SKM-1 treated with dmso at 0.1 percent for 144 hours (cell line): ENCODE data around the gene NDUFS5.
A peak's percentile ranks its signal among the peaks of the same experiment; 100 is the strongest.
"Not testable (repeated sequence)": the region's sequence is repeated elsewhere in the genome, so short reads cannot be mapped to it uniquely, and the experiment has no call there.

ENCODE experiments used
- DNase-seq: peaks from one replicate; lab custom pipeline; 2025; ENCODE audit not compliant: unreplicated experiment; lab: John Stamatoyannopoulos, UW

The NDUFS5 gene

DNA sequence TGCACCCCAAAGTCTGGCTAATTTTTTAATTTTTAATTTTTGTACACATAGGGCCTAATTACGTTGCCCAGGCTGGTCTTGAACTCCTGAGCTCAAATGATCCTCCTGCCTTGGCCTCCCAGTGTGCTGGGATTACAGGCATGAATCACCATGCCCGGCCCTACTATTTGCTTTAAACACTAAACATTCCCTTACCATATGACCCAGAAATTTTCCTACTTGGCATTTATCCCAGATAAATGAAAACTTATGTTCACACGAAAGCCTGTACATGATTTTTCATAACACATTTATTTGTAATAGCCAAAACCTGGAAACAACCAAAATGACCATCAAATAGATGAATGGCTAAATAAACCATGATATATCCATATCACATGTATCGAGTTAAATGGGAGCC is 35.8 kb downstream of the NDUFS5 start:
- DNase-seq = no peak

DNA sequence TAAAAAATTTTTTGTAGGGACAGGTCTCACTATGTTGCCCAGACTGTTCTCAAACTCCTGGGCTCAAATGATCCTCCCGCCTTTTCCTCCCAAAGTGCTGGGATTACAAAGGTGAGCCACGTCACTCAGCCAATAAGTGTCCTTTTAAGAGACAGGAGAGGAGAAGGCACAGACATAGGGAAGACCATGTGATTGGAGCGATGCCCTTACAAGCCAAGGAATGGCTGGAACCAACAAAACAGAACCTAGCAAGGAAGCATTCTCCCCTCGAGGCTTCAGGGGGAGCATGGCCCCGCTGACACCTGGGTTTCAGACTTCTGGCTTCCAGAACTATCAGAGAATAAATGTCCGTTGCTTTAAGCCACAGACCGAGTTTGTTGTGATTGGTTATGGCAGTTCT is 37.0 kb downstream of the NDUFS5 start:
- no peak for DNase-seq

DNA sequence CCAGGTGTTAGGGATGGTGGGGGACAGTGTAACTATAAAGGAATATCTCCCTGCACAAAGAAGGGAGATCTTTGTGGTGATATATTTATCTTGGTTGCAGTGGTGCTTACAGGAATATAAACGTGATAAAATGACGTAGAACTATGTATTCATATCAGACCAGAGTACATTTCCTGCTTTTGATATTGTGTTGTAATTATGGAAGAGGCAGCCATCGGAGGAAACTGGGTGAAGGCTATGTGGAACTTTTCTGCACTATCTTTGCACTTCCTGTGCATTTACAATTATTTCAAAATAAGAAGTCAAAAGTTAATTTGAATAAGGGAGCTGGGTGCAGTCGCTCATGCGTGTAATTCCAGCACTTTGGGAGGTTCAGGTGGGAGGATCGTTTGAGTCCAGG is 37.6 kb downstream of the NDUFS5 start:
- DNase-seq = no peak

DNA sequence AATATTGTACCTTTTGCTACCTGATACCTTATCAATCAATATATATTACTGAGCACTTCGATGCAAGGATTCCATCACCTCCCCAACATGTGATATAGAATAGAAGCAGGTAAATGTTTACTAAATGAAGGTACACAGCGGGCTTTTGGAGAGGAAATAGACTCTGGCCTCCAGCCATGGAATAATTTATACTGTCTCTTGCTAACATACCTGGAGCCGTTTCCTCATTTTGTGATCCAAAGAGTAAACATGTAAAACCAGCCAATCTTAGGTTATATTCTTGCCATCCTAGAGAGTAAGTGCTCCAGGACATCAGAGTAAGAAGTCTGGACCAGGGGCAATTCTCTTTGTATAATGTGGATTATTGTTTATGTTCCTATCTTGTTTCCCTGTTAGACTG is 39.4 kb downstream of the NDUFS5 start:
- DNase-seq = no peak

DNA sequence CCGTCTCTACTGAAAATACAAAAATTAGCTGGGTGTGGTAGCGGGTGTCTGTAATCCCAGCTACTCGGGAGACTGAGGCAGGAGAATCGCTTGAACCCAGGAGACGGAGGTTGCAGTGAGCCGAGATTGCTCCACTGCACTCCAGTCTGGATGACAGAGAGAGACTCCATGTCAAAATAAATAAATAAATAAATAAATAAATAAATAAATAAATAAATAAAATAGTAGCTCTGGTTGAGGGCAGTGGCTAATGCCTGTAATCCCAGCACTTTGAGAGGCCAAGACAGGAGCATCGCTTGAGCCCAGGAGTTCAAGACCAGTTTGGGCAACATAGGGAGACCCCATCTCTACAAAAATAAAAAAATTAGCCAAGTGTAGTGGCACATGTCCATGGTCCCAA is 42.1 kb downstream of the NDUFS5 start:
- DNase-seq = not testable (repeated sequence)

DNA sequence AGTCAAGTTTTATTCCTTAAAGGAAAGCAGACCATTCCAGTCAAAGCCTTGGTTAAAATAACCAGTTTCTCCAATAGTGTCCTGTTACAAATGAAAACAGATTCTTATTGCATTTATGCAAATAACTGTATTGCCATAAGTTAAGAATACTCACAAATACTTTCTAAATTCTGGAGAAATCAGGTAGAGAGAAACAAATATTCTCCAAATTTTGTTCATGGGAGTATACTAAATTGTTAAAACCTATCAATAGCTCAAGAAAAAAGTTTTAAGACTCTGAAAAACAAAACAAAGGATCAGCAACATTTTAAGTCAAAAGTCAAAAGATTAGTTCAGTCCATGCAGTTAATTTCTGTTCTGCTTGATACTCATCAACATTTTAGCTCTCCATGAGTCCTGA is 45.4 kb downstream of the NDUFS5 start:
- not testable (repeated sequence) for DNase-seq

DNA sequence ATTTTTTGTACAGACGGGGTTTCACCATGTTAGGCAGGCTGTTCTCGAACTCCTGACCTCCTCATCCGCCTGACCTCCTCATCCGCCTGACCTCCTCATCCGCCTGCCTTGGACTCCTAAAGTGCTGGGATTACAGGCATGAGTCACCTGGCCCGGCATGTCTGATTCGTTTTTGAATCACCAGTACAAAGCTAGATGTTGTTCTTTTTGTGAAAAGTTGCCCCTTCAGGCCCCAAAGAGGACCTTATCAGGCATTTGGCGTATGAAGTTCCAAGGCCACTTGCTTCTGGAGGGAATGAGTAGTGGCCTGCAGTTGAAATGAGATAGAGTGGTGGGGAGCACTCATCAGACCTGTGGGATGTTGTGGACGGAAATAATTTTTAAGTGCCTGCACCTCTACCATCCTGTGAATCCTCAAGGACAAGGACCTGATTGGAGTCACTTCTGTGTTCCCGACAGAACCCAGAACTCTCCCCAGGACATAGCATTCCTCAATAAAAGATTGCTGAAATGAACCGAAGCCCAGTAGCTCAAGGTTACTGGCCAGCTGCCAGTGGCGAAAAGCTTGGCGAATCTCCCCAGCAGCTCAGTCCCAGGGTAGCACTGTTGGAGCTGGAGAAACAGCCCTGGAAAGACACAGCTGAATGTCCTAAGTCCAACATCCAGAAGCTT is 50.1 kb downstream of the NDUFS5 start:
- no peak for DNase-seq

DNA sequence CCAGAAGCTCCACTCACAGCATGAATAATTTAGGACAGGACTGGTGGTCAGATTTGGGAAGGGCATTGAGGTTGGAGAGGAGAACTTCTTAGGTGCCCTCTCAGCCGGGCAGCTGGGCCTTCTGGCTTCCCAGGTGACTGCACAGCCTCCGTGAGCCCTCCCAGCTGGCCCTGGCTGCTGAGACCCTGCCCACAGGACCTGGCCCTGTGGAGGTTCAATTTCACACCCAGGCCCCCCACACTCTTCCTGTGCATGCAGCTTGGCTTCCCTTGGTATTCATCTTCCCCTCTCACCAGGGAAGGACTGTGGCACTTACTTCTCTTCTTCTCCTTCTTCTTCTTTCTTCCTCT is 50.6 kb downstream of the NDUFS5 start:
- DNase-seq = peak; percentile 14

DNA sequence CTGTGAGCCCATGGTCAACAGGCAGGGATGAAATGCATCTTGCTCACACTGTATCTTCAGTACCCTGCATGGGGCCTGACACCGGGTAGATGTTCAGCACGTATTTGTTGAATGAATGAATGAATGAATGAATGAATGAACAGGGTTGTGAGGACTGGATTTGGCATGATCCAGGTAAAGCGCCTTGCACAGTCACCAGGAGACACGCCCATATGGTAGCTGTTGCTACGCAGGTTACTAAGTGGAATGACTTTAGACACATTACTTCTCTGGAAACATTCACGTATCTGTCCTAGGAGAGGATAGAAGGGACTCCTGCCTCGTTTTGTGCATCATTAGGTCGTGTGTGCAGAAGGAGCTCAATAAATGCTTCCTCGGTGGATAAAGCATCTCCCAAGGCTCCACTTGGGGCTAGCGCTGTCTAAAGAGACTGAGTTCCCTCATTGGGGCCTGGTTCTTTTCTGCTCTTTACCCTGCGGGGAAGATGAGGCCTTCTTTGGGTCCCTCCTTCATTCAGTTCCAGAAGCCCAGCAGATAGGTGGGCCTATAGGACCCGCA is 54.2 kb downstream of the NDUFS5 start:
- no peak for DNase-seq

DNA sequence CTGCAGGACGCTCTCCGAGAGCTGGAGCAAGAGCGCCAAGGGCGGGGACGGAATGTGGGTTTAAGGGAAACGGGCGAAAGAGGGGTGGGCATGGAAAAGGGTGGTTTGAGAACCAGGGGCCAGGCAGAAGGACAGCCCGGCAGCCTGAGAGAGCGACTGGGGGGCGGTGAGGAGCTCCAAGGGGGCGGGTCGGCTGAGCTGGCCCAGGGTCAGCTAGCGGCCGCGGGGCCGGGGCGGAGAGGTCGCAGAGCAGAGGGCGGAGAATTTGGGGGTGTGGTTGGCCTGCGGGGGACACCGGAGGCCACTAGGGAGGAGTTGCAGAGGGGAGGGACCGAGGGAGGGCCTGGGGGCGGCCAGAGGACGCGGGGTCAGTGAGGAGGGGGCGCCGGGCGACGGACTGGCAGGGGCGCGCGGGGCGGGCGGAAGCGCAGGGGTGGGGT is 54.7 kb downstream of the NDUFS5 start:
- no peak for DNase-seq

DNA sequence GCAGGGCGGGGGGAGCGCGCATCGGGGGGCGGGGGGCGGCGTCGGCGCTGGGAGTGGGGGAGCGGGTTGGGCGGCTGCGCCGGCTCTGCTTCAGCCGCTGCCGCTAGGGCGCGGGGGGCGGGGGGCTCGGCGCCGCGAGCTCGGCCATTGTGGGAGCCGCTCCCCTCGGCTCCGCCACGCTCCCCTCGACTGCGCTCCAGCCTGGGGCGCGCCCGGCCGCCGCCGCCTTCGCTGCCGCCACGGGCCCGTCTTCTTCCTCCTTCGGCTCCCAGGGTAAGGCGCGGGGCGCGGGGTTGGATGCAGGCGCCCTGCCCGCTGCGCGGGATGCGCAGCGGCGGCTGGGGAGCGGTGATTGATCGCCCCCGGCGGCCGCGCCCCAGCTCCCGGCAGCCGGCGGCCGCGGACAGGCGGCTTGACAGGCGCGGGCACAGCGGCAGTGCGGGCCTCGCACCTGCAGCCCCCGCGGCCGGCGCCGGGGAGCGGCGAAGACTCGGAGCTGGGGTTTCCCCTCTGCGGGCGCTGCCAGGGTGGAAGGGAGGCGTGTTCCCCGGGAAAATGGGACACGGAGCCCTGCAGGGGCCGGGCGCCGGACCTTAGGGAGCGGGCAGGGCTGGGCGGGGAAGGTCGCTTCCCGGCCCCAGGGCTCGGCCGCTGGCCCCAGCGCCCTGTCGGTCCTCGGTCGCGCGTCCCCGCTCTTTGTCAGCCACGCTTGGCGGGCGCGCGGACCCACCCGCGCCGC is 55.3 kb downstream of the NDUFS5 start:
- DNase-seq = no peak

DNA sequence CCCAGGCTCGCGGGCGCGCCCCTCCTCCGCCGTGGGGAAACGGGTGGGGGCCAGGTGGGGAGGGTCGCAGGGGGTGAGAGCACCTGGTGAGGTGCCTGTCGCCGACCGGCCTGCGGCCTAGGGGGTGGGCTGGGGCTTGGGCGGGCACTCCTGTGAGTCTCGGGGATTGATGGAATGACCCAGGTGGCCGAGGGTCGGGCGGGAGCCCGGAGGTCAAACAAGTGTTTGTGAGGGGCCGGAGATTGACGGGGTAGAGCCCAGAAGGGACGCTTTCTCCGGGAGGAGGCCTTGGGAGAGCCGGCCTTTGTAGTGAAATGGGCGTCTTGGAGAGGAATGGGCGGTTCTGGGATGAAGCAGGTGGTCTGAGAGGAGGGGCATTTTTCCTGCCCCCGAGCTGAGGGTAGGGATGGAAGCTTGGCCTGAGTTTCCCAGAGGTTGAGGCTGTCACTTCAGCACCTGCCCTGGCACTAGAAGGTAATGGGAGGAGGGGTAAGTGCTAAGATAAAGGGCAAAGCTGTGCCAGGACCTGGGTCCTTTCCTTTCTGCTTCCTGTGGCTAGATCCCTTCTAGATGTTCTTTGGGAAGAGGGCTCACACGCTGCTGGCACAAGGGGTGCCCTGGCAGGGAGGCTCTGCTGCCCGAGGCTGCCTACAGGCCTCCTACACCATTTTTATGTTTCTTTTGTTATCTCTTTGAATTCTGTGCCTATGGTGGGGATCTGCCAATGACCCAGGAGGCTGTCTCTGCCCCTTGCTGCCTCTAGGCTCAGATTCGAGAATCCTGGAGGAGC is 56.1 kb downstream of the NDUFS5 start:
- no peak for DNase-seq

DNA sequence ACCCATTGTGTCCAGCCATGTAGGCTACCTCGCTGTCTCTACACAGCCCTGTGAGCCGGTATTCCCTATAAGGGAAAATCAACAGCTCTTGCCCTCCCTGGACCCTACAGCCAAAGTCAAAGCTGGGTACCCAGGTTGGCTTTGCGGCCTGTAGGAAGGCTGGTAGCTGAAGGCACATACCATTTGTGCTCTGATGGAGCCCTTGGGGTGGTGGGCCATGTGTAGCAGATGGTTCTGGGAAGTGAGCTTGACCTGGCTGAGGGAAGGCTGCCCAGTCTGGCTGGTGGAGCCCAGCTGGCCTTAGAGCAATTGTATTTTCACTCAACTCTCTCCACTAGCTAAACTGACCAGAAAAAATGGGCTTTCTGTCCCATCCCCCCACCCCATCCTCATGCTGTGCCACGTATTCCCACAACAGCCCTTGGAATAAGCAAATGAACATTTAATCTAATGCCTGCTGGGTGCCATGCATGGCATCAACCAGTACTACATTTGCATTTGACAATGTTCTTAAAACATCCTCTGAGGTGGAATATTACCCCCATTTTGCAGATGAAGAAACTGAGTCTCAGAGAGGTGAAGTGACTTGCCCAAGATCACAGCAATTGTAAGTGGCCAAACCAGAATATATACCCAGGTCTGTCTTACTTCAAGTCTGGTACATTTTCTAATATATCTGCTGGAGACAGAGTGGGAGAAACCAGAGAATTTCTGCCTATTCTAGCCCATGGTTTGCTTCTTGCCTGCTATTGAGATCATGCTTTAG is 56.8 kb downstream of the NDUFS5 start:
- DNase-seq = no peak

DNA sequence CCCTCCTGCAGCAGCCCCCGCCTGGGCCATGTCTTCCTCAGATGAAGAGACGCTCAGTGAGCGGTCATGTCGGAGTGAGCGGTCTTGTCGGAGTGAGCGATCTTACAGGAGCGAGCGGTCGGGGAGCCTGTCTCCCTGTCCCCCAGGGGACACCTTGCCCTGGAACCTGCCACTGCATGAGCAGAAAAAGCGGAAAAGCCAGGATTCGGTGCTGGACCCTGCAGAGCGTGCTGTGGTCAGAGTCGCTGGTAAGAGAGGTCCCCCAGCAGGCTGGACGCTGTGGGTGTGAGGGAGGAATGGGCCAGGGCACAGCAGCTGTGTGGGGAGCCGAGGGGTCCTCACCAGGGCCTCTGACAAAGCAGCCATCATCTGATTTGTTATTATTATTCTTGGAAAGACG is 58.0 kb downstream of the NDUFS5 start:
- DNase-seq = no peak
